Astrocyte (in vitro differentiated cells and primary cell): ENCODE measurements around the gene SLC36A3.

Experiments
- EZH2 ChIP-seq: IDR thresholded peaks from 2 replicates; pipeline ENCODE4 v1.6.1; 2012; ENCODE audit warnings: mild to moderate bottlenecking, low read length, inconsistent platforms; ENCODE audit not compliant: insufficient read depth
- TF ChIP-seq, protein P1 (sequence below): IDR thresholded peaks from 2 replicates; pipeline ENCODE4 v1.5.1; 2011; ENCODE audit warnings: low read depth, mild to moderate bottlenecking, inconsistent platforms, low read length, moderate library complexity; ENCODE audit not compliant: insufficient read depth

DNA sequence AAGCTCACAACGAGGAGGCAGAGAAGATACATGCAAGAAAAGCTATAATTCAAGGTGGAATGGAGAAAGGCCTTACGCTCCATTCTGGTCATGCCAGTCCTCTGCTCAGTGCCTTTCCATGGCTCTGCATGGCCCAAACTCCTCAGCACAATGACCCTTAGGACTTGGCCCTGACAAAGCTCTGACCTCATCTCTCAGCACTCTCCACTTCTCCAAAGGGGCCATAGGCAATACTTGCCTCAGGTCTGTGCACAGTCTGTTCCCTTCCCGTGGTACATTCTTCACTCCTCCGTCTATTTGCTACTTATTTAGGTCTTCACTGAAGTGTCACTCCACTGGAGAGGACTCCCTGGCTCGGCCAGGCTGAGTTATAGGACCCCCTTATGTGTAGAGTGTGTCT, 24.7 kb downstream of the SLC36A3 start:
- TF ChIP-seq, protein P1, sequence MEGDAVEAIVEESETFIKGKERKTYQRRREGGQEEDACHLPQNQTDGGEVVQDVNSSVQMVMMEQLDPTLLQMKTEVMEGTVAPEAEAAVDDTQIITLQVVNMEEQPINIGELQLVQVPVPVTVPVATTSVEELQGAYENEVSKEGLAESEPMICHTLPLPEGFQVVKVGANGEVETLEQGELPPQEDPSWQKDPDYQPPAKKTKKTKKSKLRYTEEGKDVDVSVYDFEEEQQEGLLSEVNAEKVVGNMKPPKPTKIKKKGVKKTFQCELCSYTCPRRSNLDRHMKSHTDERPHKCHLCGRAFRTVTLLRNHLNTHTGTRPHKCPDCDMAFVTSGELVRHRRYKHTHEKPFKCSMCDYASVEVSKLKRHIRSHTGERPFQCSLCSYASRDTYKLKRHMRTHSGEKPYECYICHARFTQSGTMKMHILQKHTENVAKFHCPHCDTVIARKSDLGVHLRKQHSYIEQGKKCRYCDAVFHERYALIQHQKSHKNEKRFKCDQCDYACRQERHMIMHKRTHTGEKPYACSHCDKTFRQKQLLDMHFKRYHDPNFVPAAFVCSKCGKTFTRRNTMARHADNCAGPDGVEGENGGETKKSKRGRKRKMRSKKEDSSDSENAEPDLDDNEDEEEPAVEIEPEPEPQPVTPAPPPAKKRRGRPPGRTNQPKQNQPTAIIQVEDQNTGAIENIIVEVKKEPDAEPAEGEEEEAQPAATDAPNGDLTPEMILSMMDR: no peak
- no peak for TF ChIP-seq EZH2
